CD14-positive monocyte (primary cell): ENCODE data around the gene GRID1. TPM values are rescaled to one million over a fixed set of nuclear protein-coding genes. Genes with fewer than 3 reads are reported as not detected.

ENCODE experiments used
- DNase-seq, 3 donors: peaks; one replicate each; pipeline ENCODE4 v3.0.0-alpha.2; 2011 to 2022
- H2AFZ ChIP-seq: 2 replicates; pipeline ENCODE4 v1.6.0; 2012; ENCODE audit warnings: mild to moderate bottlenecking, low read depth, low read length, inconsistent platforms; ENCODE audit not compliant: insufficient read depth, poor library complexity, severe bottlenecking
- H3K27ac ChIP-seq, 2 donors: 1 replicate in 1 of 2; 2 replicates in 1 of 2; pipeline ENCODE4 v1.5.1; 2012 to 2013; ENCODE audit warnings: low read length in 2 of 2, control low read depth in 1 of 2, inconsistent platforms in 1 of 2, low read depth in 1 of 2, mild to moderate bottlenecking in 1 of 2
- H3K27me3 ChIP-seq, 2 donors: one replicate each; pipeline versions ENCODE4 v1.6.0 to v1.6.1; 2011 to 2013; ENCODE audit warnings: low read length in 2 of 2; ENCODE audit not compliant: control insufficient read depth in 2 of 2, insufficient read depth in 2 of 2
- H3K36me3 ChIP-seq, 2 donors: replicated peaks in 1 of 2; 1 replicate in 1 of 2; 2 replicates in 1 of 2; pipeline versions ENCODE4 v1.5.1 to v1.6.1; 2012 to 2013; ENCODE audit warnings: low read length in 2 of 2, control low read depth in 1 of 2, inconsistent platforms in 1 of 2, mild to moderate bottlenecking in 1 of 2; ENCODE audit not compliant: insufficient read depth in 2 of 2, control insufficient read depth in 1 of 2
- H3K4me1 ChIP-seq, 2 donors: 1 replicate in 1 of 2; 2 replicates in 1 of 2; pipeline versions ENCODE4 v1.5.1 to v1.6.1; 2012 to 2013; ENCODE audit warnings: low read length in 2 of 2, control low read depth in 1 of 2, inconsistent platforms in 1 of 2, mild to moderate bottlenecking in 1 of 2, moderate library complexity in 1 of 2; ENCODE audit not compliant: insufficient read depth in 2 of 2, control insufficient read depth in 1 of 2
- H3K4me2 ChIP-seq: replicated peaks from 2 replicates; pipeline ENCODE3; 2012; ENCODE audit warnings: low read length, moderate library complexity, mild to moderate bottlenecking; ENCODE audit not compliant: poor library complexity, severe bottlenecking; ENCODE audit errors: extremely low read depth
- H3K4me3 ChIP-seq, 3 experiments: fragments of 200-600 bp in 1 of 3; sonication (generic) in 1 of 3; replicated peaks in 1 of 3; 1 replicate in 2 of 3; 2 replicates in 1 of 3; pipeline ENCODE4 v1.5.1; 2011 to 2013; ENCODE audit warnings: low read length in 3 of 3, mild to moderate bottlenecking in 3 of 3, control low read depth in 2 of 3, low read depth in 2 of 3, inconsistent platforms in 1 of 3, moderate library complexity in 1 of 3
- H3K79me2 ChIP-seq: 2 replicates; pipeline ENCODE4 v1.6.0; 2012; ENCODE audit warnings: mild to moderate bottlenecking, control low read depth, inconsistent platforms, low read length, moderate library complexity; ENCODE audit not compliant: insufficient read depth
- H3K9ac ChIP-seq: 2 replicates; pipeline ENCODE4 v1.6.0; 2017; ENCODE audit warnings: low read length, mild to moderate bottlenecking; ENCODE audit not compliant: insufficient read depth, poor library complexity, severe bottlenecking
- H3K9me3 ChIP-seq, 2 donors: replicated peaks in 1 of 2; 1 replicate in 1 of 2; 2 replicates in 1 of 2; pipeline versions ENCODE4 v1.5.1 to v1.6.1; 2012 to 2013; ENCODE audit warnings: low read length in 2 of 2, control low read depth in 1 of 2; ENCODE audit not compliant: control insufficient read depth in 1 of 2, insufficient read depth in 1 of 2
- H4K20me1 ChIP-seq: 2 replicates; pipeline ENCODE4 v1.6.0; 2012; ENCODE audit warnings: mild to moderate bottlenecking, low read length, control low read depth, moderate library complexity; ENCODE audit not compliant: insufficient read depth
- H3K27ac Mint-ChIP-seq, 7 donors: one replicate each; pipeline ENCODE4 v1.8.0; 2020; ENCODE audit warnings: mild to moderate bottlenecking in 7 of 7, mixed read lengths in 7 of 7, moderate library complexity in 6 of 7, inconsistent platforms in 2 of 7
- H3K27me3 Mint-ChIP-seq, 3 donors: one replicate each; pipeline ENCODE4 v1.8.0; 2021 to 2022; ENCODE audit warnings: low read depth in 3 of 3, mild to moderate bottlenecking in 3 of 3, mixed read lengths in 3 of 3, moderate library complexity in 3 of 3, inconsistent platforms in 1 of 3
- H3K36me3 Mint-ChIP-seq, 2 donors: one replicate each; pipeline ENCODE4 v1.8.0; 2020; ENCODE audit warnings: mixed read lengths in 2 of 2, inconsistent platforms in 1 of 2, mild to moderate bottlenecking in 1 of 2
- H3K4me1 Mint-ChIP-seq: one replicate; pipeline ENCODE4 v1.8.0; 2020; ENCODE audit warnings: mild to moderate bottlenecking, mixed read lengths
- H3K4me3 Mint-ChIP-seq, 2 donors: one replicate each; pipeline ENCODE4 v1.8.0; 2020; ENCODE audit warnings: mild to moderate bottlenecking in 2 of 2, mixed read lengths in 2 of 2, moderate library complexity in 1 of 2
- H3K9me3 Mint-ChIP-seq, 7 donors: one replicate each; pipeline ENCODE4 v1.8.0; 2020 to 2022; ENCODE audit warnings: mixed read lengths in 7 of 7, mild to moderate bottlenecking in 6 of 7, moderate library complexity in 6 of 7, inconsistent platforms in 2 of 7
- WGBS: methylation state at CpG from one replicate; pipeline ENCODE4 v1.1.5; 2013; ENCODE audit warnings: missing lambda C conversion rate; ENCODE audit not compliant: insufficient coverage; 5-methylcytosine and 5-hydroxymethylcytosine counted together
- intact Hi-C, 2 donors: fragments of 100-400 bp; cut with micrococcal nuclease; formaldehyde crosslinking; loops; one replicate each; pipeline versions ENCODE4 v1.15.0 to v1.15.1; 2023
- polyA plus RNA-seq, 3 donors: library from polyadenylated mRNA; depleted of rRNA in 1 of 3; unstranded in 2 of 3; stranded (reverse) in 1 of 3; fragments of 300-500 nt in 2 of 3; fragments of >200 nt in 1 of 3; fragmentation: Illumina TruSeq in 2 of 3; gene quantifications; 1 replicate in 2 of 3; 2 replicates in 1 of 3; pipeline ENCODE4 v1.2.3, GENCODE V29; 2012 to 2021
- TF ChIP-seq, protein P1 (sequence below): fragments of 200-600 bp; IDR thresholded peaks from one replicate; pipeline ENCODE4 v1.8.0; 2022; ENCODE audit warnings: antibody characterized with exemption, mild to moderate bottlenecking

GRID1 gene
- polyA plus RNA-seq, 3 donors = not detected

DNA sequence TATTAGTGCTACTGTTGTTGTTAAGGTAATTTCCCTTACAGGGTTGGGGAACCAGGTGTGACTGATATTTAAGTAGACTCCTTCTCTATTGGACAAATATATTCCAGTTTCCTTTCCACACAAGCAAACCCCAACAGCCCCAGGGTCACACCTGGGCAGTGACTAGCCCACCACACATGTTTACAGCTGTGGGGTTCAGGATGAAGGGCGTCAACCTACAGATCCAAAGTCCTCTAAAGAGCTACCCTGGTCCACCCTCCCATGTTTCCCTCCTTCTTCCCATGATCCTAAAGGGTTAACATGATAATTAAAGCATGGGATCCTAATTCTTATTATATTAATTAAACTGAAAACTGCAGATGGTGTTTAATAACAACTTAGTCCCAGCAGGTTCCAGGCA lies 701.5 kb downstream of the GRID1 start:
- TF ChIP-seq, protein P1, sequence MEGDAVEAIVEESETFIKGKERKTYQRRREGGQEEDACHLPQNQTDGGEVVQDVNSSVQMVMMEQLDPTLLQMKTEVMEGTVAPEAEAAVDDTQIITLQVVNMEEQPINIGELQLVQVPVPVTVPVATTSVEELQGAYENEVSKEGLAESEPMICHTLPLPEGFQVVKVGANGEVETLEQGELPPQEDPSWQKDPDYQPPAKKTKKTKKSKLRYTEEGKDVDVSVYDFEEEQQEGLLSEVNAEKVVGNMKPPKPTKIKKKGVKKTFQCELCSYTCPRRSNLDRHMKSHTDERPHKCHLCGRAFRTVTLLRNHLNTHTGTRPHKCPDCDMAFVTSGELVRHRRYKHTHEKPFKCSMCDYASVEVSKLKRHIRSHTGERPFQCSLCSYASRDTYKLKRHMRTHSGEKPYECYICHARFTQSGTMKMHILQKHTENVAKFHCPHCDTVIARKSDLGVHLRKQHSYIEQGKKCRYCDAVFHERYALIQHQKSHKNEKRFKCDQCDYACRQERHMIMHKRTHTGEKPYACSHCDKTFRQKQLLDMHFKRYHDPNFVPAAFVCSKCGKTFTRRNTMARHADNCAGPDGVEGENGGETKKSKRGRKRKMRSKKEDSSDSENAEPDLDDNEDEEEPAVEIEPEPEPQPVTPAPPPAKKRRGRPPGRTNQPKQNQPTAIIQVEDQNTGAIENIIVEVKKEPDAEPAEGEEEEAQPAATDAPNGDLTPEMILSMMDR = no peak
- no peak overlapping the region for H3K27ac ChIP-seq
- Mint-ChIP-seq H3K36me3 (no peaks in the 10 kb centered on the region), H3K4me1 (no peaks in the 10 kb centered on the region), H3K27ac (peak overlapping the region in 1 of 7 donors; percentile 76), H3K4me3 (no peak overlapping the region), H3K9me3 (peaks cover 0 to 10% (median 7%) of the 10 kb centered on the region in 7 donors), H3K27me3 (peaks cover 0 to 2% (median 0%) of the 10 kb centered on the region in 3 donors)
- no peaks in the 10 kb centered on the region for H4K20me1 ChIP-seq
- no peak overlapping the region for H3K9ac ChIP-seq
- H2AFZ ChIP-seq = no peak overlapping the region
- no peaks in the 10 kb centered on the region for H3K79me2 ChIP-seq
- intact Hi-C loops = no loop called here
- no peak overlapping the region for H3K4me2 ChIP-seq
- H3K36me3 ChIP-seq = no peaks in the 10 kb centered on the region
- H3K9me3 ChIP-seq = no peaks in the 10 kb centered on the region
- no peaks in the 10 kb centered on the region for H3K4me1 ChIP-seq
- no peak overlapping the region for H3K4me3 ChIP-seq
- WGBS = no CpG with 5 or more reads among the region's 1 CpG
- H3K27me3 ChIP-seq = no peaks in the 10 kb centered on the region
- no peak for DNase-seq

DNA sequence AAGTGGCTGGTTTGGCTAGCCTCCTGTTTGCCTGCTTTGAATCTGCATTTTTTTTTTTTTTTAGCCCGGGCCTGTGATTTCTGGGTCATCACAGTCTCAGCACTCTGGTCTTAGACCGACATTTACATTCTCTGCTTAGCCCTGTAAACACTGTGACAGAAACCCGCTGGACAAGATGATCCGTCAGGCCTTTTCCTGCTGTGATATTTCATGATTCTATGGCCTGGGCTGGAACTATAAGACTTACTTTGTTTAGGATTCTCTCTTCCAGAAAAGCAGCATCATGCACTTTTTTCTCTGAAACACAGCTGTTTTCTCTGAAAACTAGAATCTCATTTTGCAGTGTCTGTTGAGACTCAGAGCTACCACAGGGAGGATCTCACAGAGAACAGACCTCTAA lies 705.5 kb downstream of the GRID1 start:
- no peak for DNase-seq
- H3K4me3 Mint-ChIP-seq = no peak overlapping the region
- H3K4me1 ChIP-seq = no peaks in the 10 kb centered on the region
- H3K4me1 Mint-ChIP-seq = no peaks in the 10 kb centered on the region
- H3K36me3 ChIP-seq = no peaks in the 10 kb centered on the region
- H2AFZ ChIP-seq = no peak overlapping the region
- H3K27me3 ChIP-seq = no peaks in the 10 kb centered on the region
- H3K9me3 ChIP-seq = no peaks in the 10 kb centered on the region
- WGBS = 81% methylated on average over 4 of the region's 4 CpGs
- no peak overlapping the region for H3K4me2 ChIP-seq
- H3K27me3 Mint-ChIP-seq = no peaks in the 10 kb centered on the region
- intact Hi-C loops = no loop called here
- H3K79me2 ChIP-seq = no peaks in the 10 kb centered on the region
- no peak overlapping the region for H3K4me3 ChIP-seq
- H3K36me3 Mint-ChIP-seq = no peaks in the 10 kb centered on the region
- no peaks in the 10 kb centered on the region for H4K20me1 ChIP-seq
- H3K27ac ChIP-seq = no peak overlapping the region
- H3K9me3 Mint-ChIP-seq = peaks cover 0 to 17% (median 0%) of the 10 kb centered on the region in 7 donors
- H3K9ac ChIP-seq = no peak overlapping the region
- TF ChIP-seq, protein P1 = no peak
- no peak overlapping the region for H3K27ac Mint-ChIP-seq
